Duodenal mucosa (tissue), 2 donors: ENCODE data around the gene CCDC30.

Experiments used
- H3K27ac ChIP-seq: one replicate; pipeline ENCODE4 v1.7.0; 2013; ENCODE audit warnings: low read depth, low read length
- H3K27me3 ChIP-seq, 2 donors: one replicate each; pipeline ENCODE4 v1.7.0; 2013; ENCODE audit warnings: low read length in 2 of 2, control low read depth in 1 of 2; ENCODE audit not compliant: insufficient read depth in 2 of 2, control insufficient read depth in 1 of 2
- H3K36me3 ChIP-seq, 2 donors: one replicate each; pipeline ENCODE4 v1.7.0; 2013; ENCODE audit warnings: low read length in 2 of 2, control low read depth in 1 of 2; ENCODE audit not compliant: insufficient read depth in 2 of 2, control insufficient read depth in 1 of 2
- H3K4me1 ChIP-seq, 2 donors: one replicate each; pipeline ENCODE4 v1.7.0; 2013; ENCODE audit warnings: low read length in 2 of 2, control low read depth in 1 of 2; ENCODE audit not compliant: insufficient read depth in 2 of 2, control insufficient read depth in 1 of 2
- H3K4me3 ChIP-seq, 2 donors: one replicate each; pipeline ENCODE4 v1.7.0; 2013; ENCODE audit warnings: low read length in 2 of 2, low read depth in 1 of 2
- H3K9ac ChIP-seq, 2 donors: one replicate each; pipeline ENCODE4 v1.7.0; 2013; ENCODE audit warnings: low read length in 2 of 2, low read depth in 1 of 2
- H3K9me3 ChIP-seq, 2 donors: one replicate each; pipeline ENCODE4 v1.7.0; 2013; ENCODE audit warnings: low read length in 2 of 2, control low read depth in 1 of 2; ENCODE audit not compliant: control insufficient read depth in 1 of 2

Gene CCDC30

GRCh38 chr1:42424201-42424600 is 38.9 kb upstream of the CCDC30 start:
- Histone ChIP-seq H3K36me3 (no peaks in the 10 kb centered on the region), H3K27me3 (no peaks in the 10 kb centered on the region), H3K27ac (no peak overlapping the region), H3K4me3 (no peak overlapping the region), H3K4me1 (peaks cover 0 to 12% of the 10 kb centered on the region in 2 donors), H3K9me3 (no peaks in the 10 kb centered on the region), H3K9ac (no peak overlapping the region)

- Histone ChIP-seq H3K27ac (no peak overlapping the region), H3K27me3 (no peaks in the 10 kb centered on the region), H3K9ac (no peak overlapping the region), H3K4me1 (peaks cover 14 to 17% of the 10 kb centered on the region in 2 donors), H3K36me3 (no peaks in the 10 kb centered on the region), H3K9me3 (no peaks in the 10 kb centered on the region), H3K4me3 (no peak overlapping the region)
Measured at GRCh38 chr1:42427240-42427639, 35.8 kb upstream of the CCDC30 start.

- no peaks in the 10 kb centered on the region for H3K27me3 ChIP-seq
- no peaks in the 10 kb centered on the region for H3K9me3 ChIP-seq
- no peaks in the 10 kb centered on the region for H3K36me3 ChIP-seq
- H3K4me1 ChIP-seq = peaks cover 14 to 17% of the 10 kb centered on the region in 2 donors
- no peak overlapping the region for H3K27ac ChIP-seq
- no peak overlapping the region for H3K9ac ChIP-seq
- H3K4me3 ChIP-seq = no peak overlapping the region
Measured at GRCh38 chr1:42429603-42430002, 33.5 kb upstream of the CCDC30 start.

GRCh38 chr1:42430286-42431135 is 32.6 kb upstream of the CCDC30 start:
- Histone ChIP-seq H3K9ac (no peak overlapping the region), H3K4me1 (peaks cover 14 to 17% of the 10 kb centered on the region in 2 donors), H3K27me3 (no peaks in the 10 kb centered on the region), H3K36me3 (no peaks in the 10 kb centered on the region), H3K27ac (no peak overlapping the region), H3K9me3 (no peaks in the 10 kb centered on the region), H3K4me3 (no peak overlapping the region)

GRCh38 chr1:42431514-42431913 is 31.6 kb upstream of the CCDC30 start:
- peaks cover 14 to 17% of the 10 kb centered on the region in 2 donors for H3K4me1 ChIP-seq
- H3K27me3 ChIP-seq = no peaks in the 10 kb centered on the region
- no peaks in the 10 kb centered on the region for H3K36me3 ChIP-seq
- no peak overlapping the region for H3K27ac ChIP-seq
- H3K9me3 ChIP-seq = no peaks in the 10 kb centered on the region
- H3K4me3 ChIP-seq = no peak overlapping the region
- no peak overlapping the region for H3K9ac ChIP-seq

GRCh38 chr1:42432714-42433113 is 30.4 kb upstream of the CCDC30 start:
- no peak overlapping the region for H3K4me3 ChIP-seq
- no peaks in the 10 kb centered on the region for H3K36me3 ChIP-seq
- no peaks in the 10 kb centered on the region for H3K27me3 ChIP-seq
- no peaks in the 10 kb centered on the region for H3K9me3 ChIP-seq
- H3K4me1 ChIP-seq = peaks cover 14 to 17% of the 10 kb centered on the region in 2 donors
- H3K27ac ChIP-seq = no peak overlapping the region
- H3K9ac ChIP-seq = no peak overlapping the region

GRCh38 chr1:42433369-42433768 is 29.7 kb upstream of the CCDC30 start:
- Histone ChIP-seq H3K36me3 (no peaks in the 10 kb centered on the region), H3K4me1 (peaks cover 14 to 17% of the 10 kb centered on the region in 2 donors), H3K9ac (no peak overlapping the region), H3K27ac (no peak overlapping the region), H3K9me3 (no peaks in the 10 kb centered on the region), H3K27me3 (no peaks in the 10 kb centered on the region), H3K4me3 (no peak overlapping the region)

GRCh38 chr1:42434340-42434739 is 28.7 kb upstream of the CCDC30 start:
- Histone ChIP-seq H3K27me3 (no peaks in the 10 kb centered on the region), H3K9ac (no peak overlapping the region), H3K4me3 (no peak overlapping the region), H3K9me3 (no peaks in the 10 kb centered on the region), H3K27ac (no peak overlapping the region), H3K4me1 (peaks cover 14 to 17% of the 10 kb centered on the region in 2 donors), H3K36me3 (no peaks in the 10 kb centered on the region)

- H3K27me3 ChIP-seq = no peaks in the 10 kb centered on the region
- H3K4me3 ChIP-seq = no peak overlapping the region
- H3K4me1 ChIP-seq = peaks cover 5 to 7% of the 10 kb centered on the region in 2 donors
- no peaks in the 10 kb centered on the region for H3K36me3 ChIP-seq
- no peak overlapping the region for H3K9ac ChIP-seq
- H3K9me3 ChIP-seq = no peaks in the 10 kb centered on the region
- no peak overlapping the region for H3K27ac ChIP-seq
Measured at GRCh38 chr1:42439940-42440339, 23.1 kb upstream of the CCDC30 start.

- H3K4me1 ChIP-seq = peaks cover 5 to 7% of the 10 kb centered on the region in 2 donors
- H3K27ac ChIP-seq = no peak overlapping the region
- no peak overlapping the region for H3K4me3 ChIP-seq
- H3K9ac ChIP-seq = no peak overlapping the region
- H3K36me3 ChIP-seq = no peaks in the 10 kb centered on the region
- H3K9me3 ChIP-seq = no peaks in the 10 kb centered on the region
- H3K27me3 ChIP-seq = no peaks in the 10 kb centered on the region
Measured at GRCh38 chr1:42442662-42443061, 20.4 kb upstream of the CCDC30 start.
